Measurements from ENCODE around the gene WSCD1.

GRCh38 chr17:6079155-6079888, 9.1 kb downstream of the WSCD1 start:
- TF ChIP-seq CTCF (IDR thresholded peaks at IDR 0.05) (no peak), EZH2 (IDR thresholded peaks at IDR 0.05; ENCODE audit: borderline replicate concordance, insufficient read depth, low read depth, low read length, poor library complexity, severe bottlenecking) (no peak)
